ACC112 (cell line): ENCODE measurements around the gene RERE.

Source experiments
- H2AFZ ChIP-seq: fragments of 200-600 bp; sonication (generic); one replicate; pipeline ENCODE4 v1.6.0; 2017; ENCODE audit warnings: antibody characterized with exemption, low read length; ENCODE audit not compliant: unreplicated experiment
- H3K27ac ChIP-seq: fragments of 200-600 bp; sonication (generic); 2 replicates; pipeline ENCODE4 v1.5.1; 2014; ENCODE audit warnings: low read depth, mild to moderate bottlenecking, antibody characterized with exemption, low read length, moderate library complexity
- H3K27me3 ChIP-seq: fragments of 200-600 bp; sonication (generic); 2 replicates; pipeline ENCODE4 v1.6.1; 2014; ENCODE audit warnings: mild to moderate bottlenecking, antibody characterized with exemption, low read length, moderate library complexity, mixed read lengths; ENCODE audit not compliant: insufficient read depth
- H3K36me3 ChIP-seq: fragments of 200-600 bp; sonication (generic); 2 replicates; pipeline ENCODE4 v1.6.1; 2016; ENCODE audit warnings: mild to moderate bottlenecking, antibody characterized with exemption, low read length, moderate library complexity, mixed read lengths; ENCODE audit not compliant: insufficient read depth
- H3K4me1 ChIP-seq: fragments of 200-600 bp; sonication (generic); one replicate; pipeline ENCODE4 v1.6.1; 2016; ENCODE audit warnings: low read length, mixed read lengths; ENCODE audit not compliant: insufficient read depth, unreplicated experiment, control insufficient read depth
- H3K4me3 ChIP-seq: fragments of 200-600 bp; sonication (generic); 2 replicates; pipeline ENCODE4 v1.5.1; 2014; ENCODE audit warnings: mild to moderate bottlenecking, low read depth, low read length
- H3K79me2 ChIP-seq: fragments of 200-600 bp; sonication (generic); one replicate; pipeline ENCODE4 v1.6.0; 2016; ENCODE audit warnings: low read length; ENCODE audit not compliant: control insufficient read depth, unreplicated experiment, insufficient read depth

Gene RERE

GRCh38 chr1:8395433-8395866 lies 422.0 kb downstream of the RERE start:
- Histone ChIP-seq H3K79me2 (peaks cover 49% of the 10 kb centered on the region), H3K27ac (peak overlapping the region; percentile 100), H3K4me3 (peak overlapping the region; percentile 29; the same call in 1 of the 2 replicates), H3K4me1 (peaks cover 68% of the 10 kb centered on the region), H3K36me3 (peaks cover 24% of the 10 kb centered on the region), H3K27me3 (no peaks in the 10 kb centered on the region), H2AFZ (no peak overlapping the region)

- Histone ChIP-seq H3K27ac (peak overlapping the region; percentile 100), H3K4me3 (0 out of 2 replicates have a peak overlapping the region, but pooled peaks have one; percentile 5), H3K79me2 (peaks cover 56% of the 10 kb centered on the region), H3K36me3 (peaks cover 24% of the 10 kb centered on the region), H3K4me1 (peaks cover 68% of the 10 kb centered on the region), H2AFZ (no peak overlapping the region), H3K27me3 (no peaks in the 10 kb centered on the region)
Observed at GRCh38 chr1:8394456-8395321, 422.8 kb downstream of the RERE start.

GRCh38 chr1:8392522-8392921 lies 424.9 kb downstream of the RERE start:
- peak overlapping the region; percentile 100; the same call in 1 of the 2 replicates for H3K27ac ChIP-seq
- no peak overlapping the region for H2AFZ ChIP-seq
- no peak overlapping the region for H3K4me3 ChIP-seq
- no peaks in the 10 kb centered on the region for H3K27me3 ChIP-seq
- H3K4me1 ChIP-seq = peaks cover 53% of the 10 kb centered on the region
- peaks cover 23% of the 10 kb centered on the region for H3K36me3 ChIP-seq
- H3K79me2 ChIP-seq = peaks cover 69% of the 10 kb centered on the region

GRCh38 chr1:8390707-8391106 lies 426.7 kb downstream of the RERE start:
- H3K79me2 ChIP-seq = peaks cover 77% of the 10 kb centered on the region
- no peak overlapping the region for H2AFZ ChIP-seq
- H3K4me1 ChIP-seq = peaks cover 38% of the 10 kb centered on the region
- H3K27me3 ChIP-seq = no peaks in the 10 kb centered on the region
- H3K36me3 ChIP-seq = peaks cover 24% of the 10 kb centered on the region
- no peak overlapping the region for H3K4me3 ChIP-seq
- H3K27ac ChIP-seq = no peak overlapping the region

GRCh38 chr1:8389958-8390535 lies 427.4 kb downstream of the RERE start:
- no peak overlapping the region for H3K27ac ChIP-seq
- H3K36me3 ChIP-seq = peaks cover 27% of the 10 kb centered on the region
- peaks cover 77% of the 10 kb centered on the region for H3K79me2 ChIP-seq
- H2AFZ ChIP-seq = no peak overlapping the region
- peaks cover 35% of the 10 kb centered on the region for H3K4me1 ChIP-seq
- H3K27me3 ChIP-seq = no peaks in the 10 kb centered on the region
- no peak overlapping the region for H3K4me3 ChIP-seq

- H2AFZ ChIP-seq = no peak overlapping the region
- H3K4me1 ChIP-seq = peaks cover 39% of the 10 kb centered on the region
- H3K4me3 ChIP-seq = no peak overlapping the region
- H3K79me2 ChIP-seq = peaks cover 83% of the 10 kb centered on the region
- peaks cover 28% of the 10 kb centered on the region for H3K36me3 ChIP-seq
- no peaks in the 10 kb centered on the region for H3K27me3 ChIP-seq
- H3K27ac ChIP-seq = no peak overlapping the region
Observed at GRCh38 chr1:8388732-8389562, 428.5 kb downstream of the RERE start.

- Histone ChIP-seq H2AFZ (no peak overlapping the region), H3K79me2 (peaks cover 83% of the 10 kb centered on the region), H3K36me3 (peaks cover 27% of the 10 kb centered on the region), H3K4me1 (peaks cover 18% of the 10 kb centered on the region), H3K4me3 (no peak overlapping the region), H3K27me3 (no peaks in the 10 kb centered on the region), H3K27ac (peak overlapping the region; percentile 20; the same call in 1 of the 2 replicates)
Observed at GRCh38 chr1:8386247-8386646, 431.2 kb downstream of the RERE start.

GRCh38 chr1:8384577-8384976 lies 432.9 kb downstream of the RERE start:
- H3K79me2 ChIP-seq = peaks cover 82% of the 10 kb centered on the region

GRCh38 chr1:8384088-8384487 lies 433.4 kb downstream of the RERE start:
- Histone ChIP-seq H2AFZ (no peak overlapping the region), H3K4me1 (peaks cover 18% of the 10 kb centered on the region), H3K36me3 (peaks cover 25% of the 10 kb centered on the region), H3K27ac (peak overlapping the region; percentile 45), H3K79me2 (peaks cover 82% of the 10 kb centered on the region), H3K4me3 (no peak overlapping the region), H3K27me3 (no peaks in the 10 kb centered on the region)

More at GRCh38 chr1:8384577-8384976, 432.9 kb downstream of the RERE start:
- Histone ChIP-seq H3K27ac (peak overlapping the region; percentile 45), H3K27me3 (no peaks in the 10 kb centered on the region), H3K4me1 (peaks cover 18% of the 10 kb centered on the region), H3K4me3 (no peak overlapping the region), H2AFZ (no peak overlapping the region), H3K36me3 (peaks cover 30% of the 10 kb centered on the region)
